K562 (cell line): ENCODE data around the gene ARHGEF3. TPM values are rescaled to one million over a fixed set of nuclear protein-coding genes. Genes with fewer than 3 reads are reported as not detected.

ENCODE experiments used
- CTBP1 ChIP-seq: fragments of 450-650 bp; IDR thresholded peaks from 2 replicates; pipeline ENCODE4 v1.6.1; 2016; ENCODE audit warnings: borderline replicate concordance
- E2F4 ChIP-seq: sonication (generic); formaldehyde crosslinking; IDR thresholded peaks from 2 replicates; pipeline ENCODE4 v1.8.0; 2022; ENCODE audit warnings: mild to moderate bottlenecking, low read depth, missing genetic modification reagents
- EGR1 ChIP-seq: fragments of 450-650 bp; conservative IDR thresholded peaks from 2 replicates; pipeline ENCODE4 v1.6.1; 2017; ENCODE audit warnings: mild to moderate bottlenecking
- EP300 ChIP-seq: IDR thresholded peaks from 2 replicates; pipeline ENCODE4 v1.6.1; 2012; ENCODE audit warnings: low read length, improper control_type of control experiment
- HBP1 ChIP-seq: fragments of 450-650 bp; formaldehyde crosslinking; IDR thresholded peaks from 2 replicates; pipeline ENCODE4 v1.4.0; 2022; ENCODE audit warnings: missing genetic modification characterization
- HDGF ChIP-seq: fragments of 450-650 bp; IDR thresholded peaks from 2 replicates; pipeline ENCODE4 v1.6.1; 2016
- NFE2L1 ChIP-seq: fragments of 450-650 bp; IDR thresholded peaks from 2 replicates; pipeline ENCODE4 v1.6.1; 2016; ENCODE audit warnings: missing genetic modification characterization, low read depth, mild to moderate bottlenecking, missing compliant biosample characterization, moderate library complexity, borderline replicate concordance
- PCBP2 ChIP-seq: fragments of 200-400 bp; formaldehyde crosslinking; IDR thresholded peaks from 2 replicates; pipeline ENCODE4 v1.6.1; 2018; ENCODE audit warnings: low read length, low read depth, mild to moderate bottlenecking, moderate library complexity; ENCODE audit not compliant: poor library complexity, severe bottlenecking
- PHF21A ChIP-seq: fragments of 450-650 bp; IDR thresholded peaks from 2 replicates; pipeline ENCODE4 v1.6.1; 2017; ENCODE audit warnings: low read depth, borderline replicate concordance
- PRDM10 ChIP-seq: fragments of 450-650 bp; IDR thresholded peaks from 2 replicates; pipeline ENCODE4 v1.6.1; 2018; ENCODE audit not compliant: partially characterized antibody
- PTBP1 ChIP-seq: fragments of 200-400 bp; formaldehyde crosslinking; IDR thresholded peaks from 2 replicates; pipeline ENCODE4 v1.6.1; 2017; ENCODE audit warnings: low read depth, low read length
- RNF2 ChIP-seq: sonication (generic); IDR thresholded peaks from 2 replicates; pipeline ENCODE4 v1.6.1; 2016
- SLC30A9 ChIP-seq: fragments of 250-450 bp; sonication (Bioruptor Pico); IDR thresholded peaks from 2 replicates; pipeline ENCODE4 v1.8.0; 2022; ENCODE audit warnings: mild to moderate bottlenecking, moderate library complexity
- SREBF2 ChIP-seq: sonication (generic); formaldehyde crosslinking; IDR thresholded peaks from 2 replicates; pipeline ENCODE4 v1.4.0; 2020; ENCODE audit warnings: mild to moderate bottlenecking, missing genetic modification reagents
- ZNF764 ChIP-seq: fragments of 250-450 bp; sonication (Bioruptor Pico); IDR thresholded peaks from 2 replicates; pipeline ENCODE4 v1.4.0; 2020; ENCODE audit warnings: low read depth, mild to moderate bottlenecking, moderate library complexity
- polyA plus RNA-seq, 8 experiments: library from polyadenylated mRNA; depleted of rRNA in 4 of 8; stranded (reverse) in 5 of 8; unstranded in 3 of 8; fragments of >200 nt; fragmentation: Nextera tagmentation in 2 of 8; fragmentation: Illumina TruSeq in 1 of 8; extraction: Ambion mirVana in 2 of 8; extraction: Trizol in 1 of 8; gene quantifications; 2 replicates each; pipeline versions ENCODE4 v1.2.1 to v1.2.3, GENCODE V29; 2011 to 2014; ENCODE audit warnings: inconsistent platforms in 1 of 8, missing spikeins in 1 of 8
- total RNA-seq, 7 experiments: library from RNA; depleted of rRNA in 6 of 7; stranded (reverse); fragments of >200 nt in 6 of 7; fragmentation: Illumina TruSeq in 2 of 7; extraction: Trizol in 2 of 7; gene quantifications; 2 replicates each; pipeline versions ENCODE4 v1.2.1 to v1.2.3, GENCODE V29; 2011 to 2021; ENCODE audit warnings: low replicate concordance in 1 of 7
- TF ChIP-seq, protein P1 (sequence below), 3 experiments: fragments of 200-800 bp in 1 of 3; fragments of 250-450 bp in 1 of 3; fragments of 450-650 bp in 1 of 3; sonication (Bioruptor Pico) in 1 of 3; sonication (Bioruptor generic) in 1 of 3; formaldehyde crosslinking in 1 of 3; IDR thresholded peaks; 2 replicates each; pipeline versions ENCODE4 v1.6.1 to v1.8.0; 2016 to 2022; ENCODE audit warnings: mild to moderate bottlenecking in 2 of 3, missing genetic modification characterization in 2 of 3, missing compliant biosample characterization in 1 of 3, moderate library complexity in 1 of 3
- TF ChIP-seq, protein P2 (sequence below): sonication (generic); formaldehyde crosslinking; IDR thresholded peaks from 2 replicates; pipeline ENCODE4 v1.8.0; 2022; ENCODE audit warnings: mild to moderate bottlenecking, missing genetic modification reagents

Gene ARHGEF3
- total and polyA plus RNA-seq, 9 of the 15 experiments (the other 6 are each of a cell fraction or from before 2014, with no cell fraction given), result 0.77 to 2.7 (median 1.4) TPM

DNA sequence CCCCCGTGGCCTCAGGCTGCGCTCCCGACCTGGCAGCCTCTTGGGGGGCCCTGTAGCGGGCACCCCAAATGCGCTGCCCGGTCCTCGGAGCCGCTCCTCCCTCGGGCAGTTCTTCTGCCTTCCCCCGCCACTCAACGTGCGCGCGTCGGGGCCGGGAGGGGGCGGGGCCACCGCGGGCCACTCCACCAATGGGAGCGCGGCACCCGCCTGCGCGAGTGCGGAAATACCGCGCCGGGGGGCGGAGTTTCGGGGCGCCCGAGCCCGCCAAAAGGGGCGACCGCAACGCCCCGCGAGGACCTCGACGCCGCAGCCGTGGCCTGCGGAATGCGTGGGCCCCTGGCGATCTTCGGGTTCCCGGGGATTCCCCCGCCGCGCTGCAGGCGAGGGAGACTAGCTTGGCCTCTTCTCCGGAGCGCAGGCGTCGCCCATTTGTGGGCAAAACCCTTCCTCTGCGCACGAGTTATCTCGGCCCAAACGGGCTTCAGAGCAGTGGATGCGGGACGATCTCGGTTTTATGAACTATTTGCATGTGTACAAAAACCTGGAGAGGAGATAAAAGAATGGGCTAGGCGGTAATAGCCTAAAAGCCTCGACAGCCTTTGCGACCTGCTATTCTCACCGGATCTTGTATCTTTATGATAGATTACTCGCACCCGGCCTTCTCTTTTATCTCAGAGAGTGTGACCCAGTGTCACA, 118.5 kb downstream of the ARHGEF3 start, which contains the start of gene TASOR (continued):
- TF ChIP-seq E2F4 (CRISPR knock-in tag), result peak; percentile 54; the same call in 1 of the 2 replicates
- TF ChIP-seq EP300, result no peak
- TF ChIP-seq, protein P1, sequence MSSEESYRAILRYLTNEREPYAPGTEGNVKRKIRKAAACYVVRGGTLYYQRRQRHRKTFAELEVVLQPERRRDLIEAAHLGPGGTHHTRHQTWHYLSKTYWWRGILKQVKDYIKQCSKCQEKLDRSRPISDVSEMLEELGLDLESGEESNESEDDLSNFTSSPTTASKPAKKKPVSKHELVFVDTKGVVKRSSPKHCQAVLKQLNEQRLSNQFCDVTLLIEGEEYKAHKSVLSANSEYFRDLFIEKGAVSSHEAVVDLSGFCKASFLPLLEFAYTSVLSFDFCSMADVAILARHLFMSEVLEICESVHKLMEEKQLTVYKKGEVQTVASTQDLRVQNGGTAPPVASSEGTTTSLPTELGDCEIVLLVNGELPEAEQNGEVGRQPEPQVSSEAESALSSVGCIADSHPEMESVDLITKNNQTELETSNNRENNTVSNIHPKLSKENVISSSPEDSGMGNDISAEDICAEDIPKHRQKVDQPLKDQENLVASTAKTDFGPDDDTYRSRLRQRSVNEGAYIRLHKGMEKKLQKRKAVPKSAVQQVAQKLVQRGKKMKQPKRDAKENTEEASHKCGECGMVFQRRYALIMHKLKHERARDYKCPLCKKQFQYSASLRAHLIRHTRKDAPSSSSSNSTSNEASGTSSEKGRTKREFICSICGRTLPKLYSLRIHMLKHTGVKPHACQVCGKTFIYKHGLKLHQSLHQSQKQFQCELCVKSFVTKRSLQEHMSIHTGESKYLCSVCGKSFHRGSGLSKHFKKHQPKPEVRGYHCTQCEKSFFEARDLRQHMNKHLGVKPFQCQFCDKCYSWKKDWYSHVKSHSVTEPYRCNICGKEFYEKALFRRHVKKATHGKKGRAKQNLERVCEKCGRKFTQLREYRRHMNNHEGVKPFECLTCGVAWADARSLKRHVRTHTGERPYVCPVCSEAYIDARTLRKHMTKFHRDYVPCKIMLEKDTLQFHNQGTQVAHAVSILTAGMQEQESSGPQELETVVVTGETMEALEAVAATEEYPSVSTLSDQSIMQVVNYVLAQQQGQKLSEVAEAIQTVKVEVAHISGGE (CRISPR knock-in tag; IDR thresholded peaks at IDR 0.05), result no peak
- no peak for TF ChIP-seq SLC30A9 (CRISPR knock-in tag)
- no peak for TF ChIP-seq PCBP2
- peak; percentile 75 for TF ChIP-seq PRDM10
- TF ChIP-seq PHF21A, result no peak
- peak; percentile 38 for TF ChIP-seq EGR1
- no peak for TF ChIP-seq SREBF2
- TF ChIP-seq, protein P2, sequence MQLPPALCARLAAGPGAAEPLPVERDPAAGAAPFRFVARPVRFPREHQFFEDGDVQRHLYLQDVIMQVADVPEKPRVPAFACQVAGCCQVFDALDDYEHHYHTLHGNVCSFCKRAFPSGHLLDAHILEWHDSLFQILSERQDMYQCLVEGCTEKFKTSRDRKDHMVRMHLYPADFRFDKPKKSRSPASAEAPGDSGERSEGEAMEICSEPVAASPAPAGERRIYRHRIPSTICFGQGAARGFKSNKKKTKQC (CRISPR knock-in tag), result peak; percentile 97
- TF ChIP-seq PTBP1, result 0 out of 2 replicates have a peak, but pooled peaks have one; percentile 19
- TF ChIP-seq ZNF764 (CRISPR knock-in tag), result no peak
- TF ChIP-seq NFE2L1 (tag), result no peak
- peak; percentile 94 for TF ChIP-seq RNF2
- no peak for TF ChIP-seq CTBP1
- TF ChIP-seq HBP1 (CRISPR knock-in tag), result no peak
- TF ChIP-seq HDGF, result no peak
